COLO668 (cell line): ENCODE measurements around the gene CCDC33.
A peak's percentile ranks its signal among the peaks of the same experiment; 100 is the strongest.

Source experiments
- DNase-seq: peaks from one replicate; lab custom pipeline; 2025; ENCODE audit not compliant: unreplicated experiment; lab: John Stamatoyannopoulos, UW

Gene CCDC33

GRCh38 chr15:74228723-74229081 is 7.4 kb upstream of the CCDC33 start:
- no peak for DNase-seq

GRCh38 chr15:74229686-74230085 is 6.4 kb upstream of the CCDC33 start:
- DNase-seq: no peak

- DNase-seq: no peak
Measured at GRCh38 chr15:74231475-74231874, 4.7 kb upstream of the CCDC33 start.

DNA sequence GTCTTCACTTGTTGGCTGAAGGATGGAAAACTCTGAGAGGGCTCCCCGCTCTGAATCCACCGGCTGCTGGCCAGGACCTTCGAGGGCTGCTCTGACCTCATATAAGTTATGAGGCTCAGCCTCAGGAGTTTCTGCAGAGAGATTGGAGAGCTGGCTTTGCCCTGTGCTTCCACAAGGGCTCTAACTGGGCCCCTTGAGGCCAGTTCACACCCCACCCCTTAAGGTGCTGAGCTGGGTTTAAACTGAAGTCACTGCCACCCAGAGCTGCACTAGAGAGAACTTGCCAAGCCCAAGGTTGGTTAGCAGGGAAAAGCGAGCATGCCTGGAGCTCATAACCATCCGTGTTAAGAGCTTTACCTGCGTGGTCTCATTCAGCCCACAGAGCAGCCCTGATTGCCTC is 2.8 kb upstream of the CCDC33 start:
- DNase-seq: no peak

DNA sequence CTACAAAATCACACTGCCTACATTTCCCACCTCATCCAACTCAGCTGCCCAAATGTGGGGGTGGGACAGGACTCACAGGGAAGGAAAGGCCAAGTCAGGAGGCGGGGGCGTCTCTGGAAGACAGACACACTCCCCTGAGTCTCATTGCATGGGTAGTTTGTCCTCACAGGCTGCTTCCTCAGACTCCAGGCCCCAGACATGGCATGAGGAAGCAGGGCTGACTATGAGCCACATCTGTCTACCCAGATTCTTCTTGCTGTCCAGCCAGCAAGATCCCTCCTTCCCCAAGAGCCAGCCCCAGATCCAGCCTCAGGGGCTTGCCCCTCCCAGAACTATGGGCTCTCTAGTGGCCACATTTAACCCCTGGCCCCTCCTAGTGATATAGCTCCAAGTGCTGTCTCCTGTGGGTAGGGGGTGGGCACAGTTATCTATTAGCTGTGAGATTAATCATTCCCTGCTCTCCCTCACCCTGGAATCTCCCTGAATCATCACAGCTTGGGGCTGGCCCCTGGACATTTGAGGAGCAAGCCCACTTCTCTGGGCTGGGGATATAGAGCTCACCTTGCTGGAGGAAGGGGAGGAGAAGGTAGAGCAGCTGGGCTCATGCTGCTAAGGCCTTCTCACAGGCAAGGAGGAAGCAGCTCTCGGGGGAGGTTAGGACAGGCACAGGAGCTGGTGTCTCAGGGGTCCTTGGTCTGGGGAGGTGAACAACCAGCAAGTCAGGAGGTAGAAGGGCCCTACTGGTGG is 2.1 kb upstream of the CCDC33 start:
- no peak for DNase-seq

GRCh38 chr15:74234598-74234875 is 1.6 kb upstream of the CCDC33 start:
- no peak for DNase-seq

GRCh38 chr15:74239051-74239705 is 3.1 kb downstream of the CCDC33 start:
- DNase-seq: peak; percentile 49

DNA sequence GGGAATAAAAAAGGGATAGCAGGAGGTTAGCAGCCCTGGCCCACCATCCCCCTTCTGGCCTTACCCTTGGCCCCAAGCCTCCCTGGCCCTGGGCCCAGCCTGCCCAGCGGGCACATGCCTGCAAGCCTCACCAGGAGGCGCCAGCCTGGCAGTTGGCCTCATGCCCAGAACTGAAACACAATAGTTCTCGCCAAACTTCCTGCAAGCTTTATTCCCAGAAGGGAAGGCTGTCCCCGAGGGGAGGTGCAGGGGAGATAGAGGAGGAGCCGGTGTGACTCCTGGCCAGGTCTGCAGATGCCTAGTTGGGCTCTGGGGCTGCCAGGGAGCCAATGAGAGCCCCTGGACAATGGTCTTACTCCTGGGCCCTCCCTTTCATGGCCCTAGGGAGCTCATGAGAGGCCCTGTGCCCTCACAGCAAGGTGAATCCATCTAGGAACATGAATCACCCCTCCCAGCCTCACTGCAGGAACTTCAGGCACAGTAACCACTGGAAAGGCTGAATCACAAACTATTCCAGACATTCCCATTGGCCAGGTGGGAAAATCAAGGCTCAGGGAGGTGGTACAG is 4.0 kb downstream of the CCDC33 start:
- peak; percentile 95 for DNase-seq

- DNase-seq: no peak
Measured at GRCh38 chr15:74240897-74241614, 4.9 kb downstream of the CCDC33 start.

GRCh38 chr15:74242441-74243185 is 6.5 kb downstream of the CCDC33 start:
- DNase-seq: no peak

DNA sequence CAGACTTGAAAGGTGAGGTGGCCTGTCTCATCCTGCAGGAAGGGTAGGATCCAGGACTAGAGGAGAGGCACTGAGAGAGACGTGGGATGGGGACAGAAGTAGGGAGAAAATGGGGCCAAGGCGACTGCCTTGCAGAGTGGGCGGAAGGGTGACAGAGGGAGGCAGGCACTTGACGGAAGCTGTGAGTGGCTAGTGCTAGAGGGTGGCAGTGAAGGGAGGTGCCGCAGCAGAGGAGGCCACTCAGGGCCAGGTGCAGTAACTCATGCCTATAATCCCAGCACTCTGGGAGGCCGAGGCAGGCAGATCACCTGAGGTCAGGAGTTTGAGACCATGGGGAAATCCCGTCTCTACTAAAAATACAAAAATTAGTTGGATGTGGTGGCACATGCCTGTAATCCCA is 7.3 kb downstream of the CCDC33 start:
- DNase-seq: peak; percentile 25

GRCh38 chr15:74244822-74245341 is 8.8 kb downstream of the CCDC33 start:
- DNase-seq: no peak

DNA sequence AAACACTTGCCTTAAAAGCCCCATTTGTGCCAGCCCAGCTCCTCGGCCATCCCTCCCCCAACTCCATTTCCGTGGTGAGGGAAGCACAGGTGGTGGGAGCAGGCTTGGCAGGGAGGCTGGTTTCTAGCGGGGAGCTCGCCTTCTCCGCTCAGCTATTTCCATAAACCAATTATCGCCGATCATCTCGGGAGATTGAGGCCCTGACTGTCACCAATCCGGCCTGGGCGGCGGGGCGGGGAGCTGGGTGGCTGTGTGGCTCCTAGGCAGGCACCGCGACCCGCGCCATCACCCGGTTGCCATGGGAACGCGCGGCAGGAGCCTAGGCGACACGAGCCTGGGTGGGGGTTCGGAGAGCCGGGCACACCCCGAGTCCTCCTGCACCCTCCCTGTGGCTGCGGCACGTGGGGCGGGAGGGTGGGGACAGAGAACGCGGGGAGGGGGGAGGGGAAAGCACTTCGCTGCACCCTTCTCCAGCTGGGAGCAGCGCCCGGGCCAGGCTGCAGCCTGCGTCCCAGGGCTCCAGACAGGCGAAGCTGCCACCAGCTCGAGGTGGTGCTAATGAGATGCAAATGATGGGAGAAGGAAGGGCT is 9.3 kb downstream of the CCDC33 start:
- DNase-seq: peak; percentile 93

- no peak for DNase-seq
Measured at GRCh38 chr15:74250266-74250665, 14.1 kb downstream of the CCDC33 start.

DNA sequence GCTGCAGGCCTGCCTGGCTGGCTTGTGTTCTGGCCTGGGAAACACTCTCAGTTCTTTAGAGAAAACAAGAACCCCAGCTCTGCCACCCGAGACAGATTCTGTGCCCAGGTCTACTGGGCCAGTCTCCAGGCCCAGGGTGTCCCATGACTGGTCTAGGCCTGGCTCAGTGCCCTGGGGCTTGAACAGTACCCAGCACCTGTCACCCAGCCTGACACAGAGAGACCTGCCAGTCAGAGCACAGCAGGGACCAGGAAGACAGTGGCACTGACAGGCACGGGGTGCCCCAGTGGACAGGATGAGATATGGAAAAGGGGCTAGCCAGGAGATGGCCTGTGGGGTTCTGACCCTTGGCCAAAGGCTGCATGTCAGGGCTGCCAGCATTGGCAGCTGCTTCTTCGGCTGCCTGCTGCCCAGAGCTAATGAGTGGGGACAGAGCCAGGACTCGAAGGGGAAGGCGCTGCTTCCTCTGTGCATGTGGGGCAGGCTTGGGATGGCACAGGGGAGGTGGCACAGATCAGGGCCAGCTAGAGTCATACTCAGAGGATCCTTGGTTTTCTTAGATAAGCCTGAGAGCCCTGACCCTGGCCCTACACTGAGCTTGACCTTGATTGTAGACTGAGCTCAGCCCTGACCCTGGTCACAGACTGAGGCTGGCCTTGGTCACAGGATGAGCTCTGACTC is 15.1 kb downstream of the CCDC33 start:
- DNase-seq: peak; percentile 19

DNA sequence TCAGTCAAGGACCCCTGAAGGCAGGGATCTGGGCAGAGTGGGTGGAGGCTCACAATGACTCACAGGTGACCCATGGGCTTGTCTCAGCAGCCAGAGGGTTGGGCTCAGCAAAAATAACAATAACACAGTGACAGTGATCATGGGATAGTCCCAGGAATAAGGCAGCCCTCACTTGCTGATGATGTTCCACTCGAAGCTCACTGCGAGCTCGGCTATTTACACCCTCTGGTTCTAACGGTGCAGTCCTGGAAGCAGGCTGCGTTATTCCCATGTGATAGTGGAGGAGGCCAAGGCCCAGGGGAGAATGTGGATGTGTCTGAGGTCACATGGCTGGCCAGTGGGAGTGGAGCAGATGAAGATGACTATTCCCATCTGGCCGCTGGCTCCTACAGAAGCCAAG is 16.2 kb downstream of the CCDC33 start:
- no peak for DNase-seq

DNA sequence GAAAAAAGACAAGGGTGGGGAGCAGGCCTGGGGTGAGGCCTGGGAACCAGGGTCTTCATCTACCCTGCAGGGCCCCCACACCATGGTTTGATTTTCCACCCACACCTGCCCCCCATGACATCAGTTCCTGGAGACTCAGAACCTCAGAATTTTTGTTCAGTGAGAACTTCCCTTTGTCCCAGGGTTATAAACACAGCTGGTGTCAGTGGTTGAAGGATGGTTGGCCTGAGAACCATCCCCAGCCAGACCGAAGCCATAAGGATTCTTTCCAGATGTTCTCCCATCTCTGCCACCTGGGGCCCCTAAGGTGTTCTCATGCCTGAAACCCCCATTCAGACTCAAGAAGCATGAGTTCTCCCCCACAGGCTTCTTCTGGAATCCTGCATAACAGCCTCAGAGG is 16.6 kb downstream of the CCDC33 start:
- DNase-seq: no peak

DNA sequence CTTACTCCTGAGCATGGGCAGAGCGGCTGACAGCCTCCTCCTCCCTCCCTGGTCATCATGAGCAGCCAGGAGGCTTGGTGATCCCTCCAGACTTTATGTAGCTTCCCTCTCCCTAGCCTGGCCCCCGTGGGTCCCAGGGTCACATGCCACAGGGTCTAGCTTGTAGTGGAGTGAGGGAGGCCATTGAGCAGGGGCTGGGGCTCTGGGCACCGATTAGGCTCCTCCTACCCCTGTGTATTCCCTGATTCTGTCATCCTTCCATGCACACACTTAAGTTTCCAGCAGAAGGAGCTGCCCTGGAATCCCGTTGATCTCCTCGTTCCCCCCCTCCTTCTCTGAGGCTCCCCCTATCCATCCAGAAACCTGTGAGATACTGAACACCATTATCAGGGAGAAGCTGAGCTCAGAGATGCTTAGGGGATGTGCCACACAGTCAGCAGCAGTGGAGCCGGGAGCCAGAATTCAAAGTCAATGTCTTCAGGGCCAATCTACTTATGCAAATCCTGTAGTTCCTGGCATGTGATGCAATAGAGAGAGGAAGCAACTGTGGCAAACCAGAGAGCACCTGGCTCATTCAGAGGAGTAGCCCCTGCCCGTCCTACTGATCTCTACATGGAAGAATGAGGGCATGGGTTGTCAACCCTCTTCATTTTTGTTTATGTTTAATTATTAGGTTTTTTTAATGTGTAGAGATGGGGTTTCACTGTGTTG is 17.2 kb downstream of the CCDC33 start:
- DNase-seq: no peak

GRCh38 chr15:74257105-74257504 is 21.0 kb downstream of the CCDC33 start:
- DNase-seq: no peak

DNA sequence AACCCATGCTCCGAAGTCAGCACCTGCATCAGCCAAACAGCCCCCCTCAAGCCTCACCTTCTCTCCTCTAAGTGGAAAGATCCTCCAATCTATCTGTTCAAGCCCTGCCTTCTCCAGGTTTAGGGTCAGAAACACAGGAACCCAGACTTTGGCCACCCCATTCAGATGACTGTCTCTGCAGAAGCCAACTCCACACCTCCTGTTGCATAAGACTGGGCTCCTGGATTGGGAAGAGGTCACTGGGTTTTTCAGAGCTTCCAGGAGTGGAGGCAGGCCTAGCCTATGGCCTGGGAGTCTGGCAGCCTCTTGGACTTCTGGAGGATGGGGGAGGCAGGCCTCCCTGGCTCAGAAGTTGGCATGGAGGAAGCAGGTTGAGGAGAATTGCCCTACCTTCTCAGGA is 21.5 kb downstream of the CCDC33 start:
- DNase-seq: no peak
